ENCODE data around the gene LILRA6.
"Not testable (repeated sequence)": the region's sequence is repeated elsewhere in the genome, so short reads cannot be mapped to it uniquely, and the experiment has no call there.

- not testable (repeated sequence) for TF ChIP-seq CTCF (IDR thresholded peaks at IDR 0.05; ENCODE audit: insufficient read depth, low read depth, low read length); EZH2 (IDR thresholded peaks at IDR 0.05; ENCODE audit: insufficient read depth, low read length)
These were observed 24.9 kb downstream of the LILRA6 start for GRCh38 chr19:54217517-54218247.

Data from astrocyte (in vitro differentiated cells and primary cell).